K562 (cell line): ENCODE measurements around the gene RRAD. TPM values are rescaled to one million over a fixed set of nuclear protein-coding genes. Genes with fewer than 3 reads are reported as not detected.
A peak's percentile ranks its signal among the peaks of the same experiment; 100 is the strongest.

ENCODE experiments used
- EHMT2 ChIP-seq: fragments of 450-650 bp; IDR thresholded peaks from 2 replicates; pipeline ENCODE4 v1.6.1; 2018; ENCODE audit warnings: antibody characterized with exemption
- FUS ChIP-seq: fragments of 200-400 bp; formaldehyde crosslinking; optimal IDR thresholded peaks from 2 replicates; pipeline ENCODE3; 2017; ENCODE audit warnings: low read depth, low read length
- HLTF ChIP-seq: fragments of 450-650 bp; IDR thresholded peaks from 2 replicates; pipeline ENCODE4 v1.6.1; 2016
- PYGO2 ChIP-seq: fragments of 450-650 bp; IDR thresholded peaks from 2 replicates; pipeline ENCODE4 v1.6.1; 2016; ENCODE audit warnings: mild to moderate bottlenecking, missing genetic modification characterization, moderate library complexity, missing compliant biosample characterization
- SNRNP70 ChIP-seq: fragments of 200-400 bp; formaldehyde crosslinking; optimal IDR thresholded peaks from 2 replicates; pipeline ENCODE3; 2017; ENCODE audit warnings: low read depth, low read length
- TRIM24 ChIP-seq, 2 experiments: fragments of 450-650 bp; IDR thresholded peaks; 2 replicates each; pipeline ENCODE4 v1.6.1; 2016
- XRCC3 ChIP-seq: fragments of 450-650 bp; IDR thresholded peaks from 2 replicates; pipeline ENCODE4 v1.6.1; 2017; ENCODE audit warnings: mild to moderate bottlenecking, moderate library complexity
- ZBTB1 ChIP-seq: sonication (generic); formaldehyde crosslinking; IDR thresholded peaks from 2 replicates; pipeline ENCODE4 v1.8.1; 2023; ENCODE audit warnings: missing genetic modification reagents, low read depth, mild to moderate bottlenecking, borderline replicate concordance
- ZZZ3 ChIP-seq: fragments of 450-650 bp; IDR thresholded peaks from 2 replicates; pipeline ENCODE4 v1.6.1; 2016; ENCODE audit warnings: antibody characterized with exemption, mild to moderate bottlenecking, moderate library complexity
- polyA plus RNA-seq, 8 experiments: library from polyadenylated mRNA; depleted of rRNA in 4 of 8; stranded (reverse) in 5 of 8; unstranded in 3 of 8; fragments of >200 nt; fragmentation: Nextera tagmentation in 2 of 8; fragmentation: Illumina TruSeq in 1 of 8; extraction: Ambion mirVana in 2 of 8; extraction: Trizol in 1 of 8; gene quantifications; 2 replicates each; pipeline versions ENCODE4 v1.2.1 to v1.2.3, GENCODE V29; 2011 to 2014; ENCODE audit warnings: inconsistent platforms in 1 of 8, missing spikeins in 1 of 8
- total RNA-seq, 7 experiments: library from RNA; depleted of rRNA in 6 of 7; stranded (reverse); fragments of >200 nt in 6 of 7; fragmentation: Illumina TruSeq in 2 of 7; extraction: Trizol in 2 of 7; gene quantifications; 2 replicates each; pipeline versions ENCODE4 v1.2.1 to v1.2.3, GENCODE V29; 2011 to 2021; ENCODE audit warnings: low replicate concordance in 1 of 7
- TF ChIP-seq, protein P1 (sequence below), 2 experiments: fragments of 450-650 bp in 1 of 2; sonication (generic) in 1 of 2; formaldehyde crosslinking in 1 of 2; IDR thresholded peaks; 2 replicates each; pipeline versions ENCODE4 v1.7.1 to v1.9.0; 2016 to 2022; ENCODE audit warnings: inconsistent platforms in 1 of 2, mild to moderate bottlenecking in 1 of 2, missing genetic modification reagents in 1 of 2
- TF ChIP-seq, protein P2 (sequence below): fragments of 250-450 bp; sonication (Bioruptor Pico); IDR thresholded peaks from 2 replicates; pipeline ENCODE4 v1.8.0; 2021; ENCODE audit warnings: moderate library complexity, mild to moderate bottlenecking, inconsistent platforms
- TF ChIP-seq, protein P3 (sequence below): fragments of 250-450 bp; sonication (Bioruptor Pico); IDR thresholded peaks from 2 replicates; pipeline ENCODE4 v1.4.0; 2020
- TF ChIP-seq, protein P4 (sequence below): fragments of 450-650 bp; formaldehyde crosslinking; IDR thresholded peaks from 2 replicates; pipeline ENCODE4 v1.4.0; 2020; ENCODE audit warnings: mild to moderate bottlenecking, moderate library complexity
- TF ChIP-seq, protein P5 (sequence below): IDR thresholded peaks from 2 replicates; pipeline ENCODE4 v1.6.1; 2012; ENCODE audit warnings: low read depth, low read length, improper control_type of control experiment, borderline replicate concordance

The RRAD gene
- total and polyA plus RNA-seq, 9 of the 15 experiments (the other 6 are each of a cell fraction or from before 2014, with no cell fraction given): 0.09 to 0.20 (median 0.13) TPM; not detected in 5

DNA sequence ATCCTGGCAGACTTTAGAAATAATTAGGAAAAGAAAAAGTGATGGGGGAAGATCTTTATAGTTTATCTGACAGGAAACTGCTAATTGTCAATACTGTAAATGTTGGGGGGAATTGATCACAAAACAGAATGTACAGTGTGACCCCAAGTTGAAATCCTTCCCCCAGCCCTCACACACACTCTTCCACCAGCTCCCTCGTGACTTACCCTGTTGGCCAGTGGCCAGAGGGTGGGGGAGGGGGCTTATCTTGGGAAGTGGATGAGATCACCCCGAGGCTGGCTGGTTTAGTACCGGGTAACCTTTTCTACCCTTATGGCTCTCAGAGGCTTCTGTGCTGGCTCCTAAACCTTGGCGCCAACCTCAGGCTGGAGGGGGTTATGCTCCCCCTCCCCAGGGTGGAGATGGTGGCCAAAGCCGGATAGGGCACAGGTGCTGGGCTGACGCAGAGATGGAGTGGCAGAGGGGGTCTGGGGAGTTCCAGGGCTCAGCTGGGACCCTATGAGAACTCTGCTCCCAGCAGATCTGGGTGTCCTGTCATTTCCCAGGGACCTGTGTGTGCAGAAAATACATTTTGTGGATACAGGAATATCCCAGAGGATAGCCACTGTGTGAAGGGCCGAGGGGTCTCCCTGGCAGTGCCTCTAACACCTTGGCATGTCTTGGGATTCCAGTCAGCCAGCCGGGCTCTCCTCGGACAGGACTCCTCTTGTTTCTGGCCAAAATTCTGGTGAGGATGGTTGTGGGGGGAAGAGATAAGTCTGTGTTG is 25.2 kb downstream of the RRAD start (continued):
- TF ChIP-seq, protein P1, sequence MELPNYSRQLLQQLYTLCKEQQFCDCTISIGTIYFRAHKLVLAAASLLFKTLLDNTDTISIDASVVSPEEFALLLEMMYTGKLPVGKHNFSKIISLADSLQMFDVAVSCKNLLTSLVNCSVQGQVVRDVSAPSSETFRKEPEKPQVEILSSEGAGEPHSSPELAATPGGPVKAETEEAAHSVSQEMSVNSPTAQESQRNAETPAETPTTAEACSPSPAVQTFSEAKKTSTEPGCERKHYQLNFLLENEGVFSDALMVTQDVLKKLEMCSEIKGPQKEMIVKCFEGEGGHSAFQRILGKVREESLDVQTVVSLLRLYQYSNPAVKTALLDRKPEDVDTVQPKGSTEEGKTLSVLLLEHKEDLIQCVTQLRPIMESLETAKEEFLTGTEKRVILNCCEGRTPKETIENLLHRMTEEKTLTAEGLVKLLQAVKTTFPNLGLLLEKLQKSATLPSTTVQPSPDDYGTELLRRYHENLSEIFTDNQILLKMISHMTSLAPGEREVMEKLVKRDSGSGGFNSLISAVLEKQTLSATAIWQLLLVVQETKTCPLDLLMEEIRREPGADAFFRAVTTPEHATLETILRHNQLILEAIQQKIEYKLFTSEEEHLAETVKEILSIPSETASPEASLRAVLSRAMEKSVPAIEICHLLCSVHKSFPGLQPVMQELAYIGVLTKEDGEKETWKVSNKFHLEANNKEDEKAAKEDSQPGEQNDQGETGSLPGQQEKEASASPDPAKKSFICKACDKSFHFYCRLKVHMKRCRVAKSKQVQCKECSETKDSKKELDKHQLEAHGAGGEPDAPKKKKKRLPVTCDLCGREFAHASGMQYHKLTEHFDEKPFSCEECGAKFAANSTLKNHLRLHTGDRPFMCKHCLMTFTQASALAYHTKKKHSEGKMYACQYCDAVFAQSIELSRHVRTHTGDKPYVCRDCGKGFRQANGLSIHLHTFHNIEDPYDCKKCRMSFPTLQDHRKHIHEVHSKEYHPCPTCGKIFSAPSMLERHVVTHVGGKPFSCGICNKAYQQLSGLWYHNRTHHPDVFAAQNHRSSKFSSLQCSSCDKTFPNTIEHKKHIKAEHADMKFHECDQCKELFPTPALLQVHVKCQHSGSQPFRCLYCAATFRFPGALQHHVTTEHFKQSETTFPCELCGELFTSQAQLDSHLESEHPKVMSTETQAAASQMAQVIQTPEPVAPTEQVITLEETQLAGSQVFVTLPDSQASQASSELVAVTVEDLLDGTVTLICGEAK (IDR thresholded peaks at IDR 0.05): no peak
- TF ChIP-seq, protein P1 (CRISPR knock-in tag; IDR thresholded peaks at IDR 0.05): no peak
- TF ChIP-seq FUS: no peak
- no peak for TF ChIP-seq SNRNP70
- TF ChIP-seq, protein P2, sequence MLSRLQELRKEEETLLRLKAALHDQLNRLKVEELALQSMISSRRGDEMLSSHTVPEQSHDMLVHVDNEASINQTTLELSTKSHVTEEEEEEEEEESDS: no peak
- no peak for TF ChIP-seq XRCC3
- TF ChIP-seq, protein P3, sequence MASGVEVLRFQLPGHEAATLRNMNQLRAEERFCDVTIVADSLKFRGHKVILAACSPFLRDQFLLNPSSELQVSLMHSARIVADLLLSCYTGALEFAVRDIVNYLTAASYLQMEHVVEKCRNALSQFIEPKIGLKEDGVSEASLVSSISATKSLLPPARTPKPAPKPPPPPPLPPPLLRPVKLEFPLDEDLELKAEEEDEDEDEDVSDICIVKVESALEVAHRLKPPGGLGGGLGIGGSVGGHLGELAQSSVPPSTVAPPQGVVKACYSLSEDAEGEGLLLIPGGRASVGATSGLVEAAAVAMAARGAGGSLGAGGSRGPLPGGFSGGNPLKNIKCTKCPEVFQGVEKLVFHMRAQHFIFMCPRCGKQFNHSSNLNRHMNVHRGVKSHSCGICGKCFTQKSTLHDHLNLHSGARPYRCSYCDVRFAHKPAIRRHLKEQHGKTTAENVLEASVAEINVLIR (CRISPR knock-in tag): no peak
- no peak for TF ChIP-seq HLTF
- TF ChIP-seq, protein P4, sequence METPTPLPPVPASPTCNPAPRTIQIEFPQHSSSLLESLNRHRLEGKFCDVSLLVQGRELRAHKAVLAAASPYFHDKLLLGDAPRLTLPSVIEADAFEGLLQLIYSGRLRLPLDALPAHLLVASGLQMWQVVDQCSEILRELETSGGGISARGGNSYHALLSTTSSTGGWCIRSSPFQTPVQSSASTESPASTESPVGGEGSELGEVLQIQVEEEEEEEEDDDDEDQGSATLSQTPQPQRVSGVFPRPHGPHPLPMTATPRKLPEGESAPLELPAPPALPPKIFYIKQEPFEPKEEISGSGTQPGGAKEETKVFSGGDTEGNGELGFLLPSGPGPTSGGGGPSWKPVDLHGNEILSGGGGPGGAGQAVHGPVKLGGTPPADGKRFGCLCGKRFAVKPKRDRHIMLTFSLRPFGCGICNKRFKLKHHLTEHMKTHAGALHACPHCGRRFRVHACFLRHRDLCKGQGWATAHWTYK (CRISPR knock-in tag): 0 out of 2 replicates have a peak, but pooled peaks have one; percentile 41
- no peak for TF ChIP-seq ZBTB1 (CRISPR knock-in tag)
- TF ChIP-seq EHMT2: no peak
- TF ChIP-seq, protein P5, sequence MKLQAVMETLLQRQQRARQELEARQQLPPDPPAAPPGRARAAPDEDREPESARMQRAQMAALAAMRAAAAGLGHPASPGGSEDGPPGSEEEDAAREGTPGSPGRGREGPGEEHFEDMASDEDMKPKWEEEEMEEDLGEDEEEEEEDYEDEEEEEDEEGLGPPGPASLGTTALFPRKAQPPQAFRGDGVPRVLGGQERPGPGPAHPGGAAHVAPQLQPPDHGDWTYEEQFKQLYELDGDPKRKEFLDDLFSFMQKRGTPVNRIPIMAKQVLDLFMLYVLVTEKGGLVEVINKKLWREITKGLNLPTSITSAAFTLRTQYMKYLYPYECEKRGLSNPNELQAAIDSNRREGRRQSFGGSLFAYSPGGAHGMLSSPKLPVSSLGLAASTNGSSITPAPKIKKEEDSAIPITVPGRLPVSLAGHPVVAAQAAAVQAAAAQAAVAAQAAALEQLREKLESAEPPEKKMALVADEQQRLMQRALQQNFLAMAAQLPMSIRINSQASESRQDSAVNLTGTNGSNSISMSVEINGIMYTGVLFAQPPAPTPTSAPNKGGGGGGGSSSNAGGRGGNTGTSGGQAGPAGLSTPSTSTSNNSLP: no peak
- TF ChIP-seq TRIM24 (IDR thresholded peaks at IDR 0.05): peak; percentile 65 to 86
- TF ChIP-seq PYGO2 (tag): 0 out of 2 replicates have a peak, but pooled peaks have one; percentile 1
- no peak for TF ChIP-seq ZZZ3
